K562 (cell line): ENCODE results near the gene MYO15B.

ENCODE experiments used
- CREBBP ChIP-seq: IDR thresholded peaks from one replicate; pipeline ENCODE4 v1.6.1; 2012; ENCODE audit warnings: low read depth, mild to moderate bottlenecking, control low read depth, inconsistent platforms, low read length
- CTCF ChIP-seq, 3 experiments: IDR thresholded peaks in 2 of 3; conservative IDR thresholded peaks in 1 of 3; 2 replicates each; pipeline ENCODE4 v1.5.1; 2011 to 2012; ENCODE audit warnings: low read length in 3 of 3, mild to moderate bottlenecking in 3 of 3, control low read depth in 2 of 3, improper control_type of control experiment in 1 of 3, inconsistent platforms in 1 of 3, low read depth in 1 of 3, mixed read lengths in 1 of 3, moderate library complexity in 1 of 3; ENCODE audit not compliant: insufficient read depth in 2 of 3
- E2F6 ChIP-seq, 2 experiments: IDR thresholded peaks; 2 replicates each; pipeline ENCODE4 v1.6.1; 2011; ENCODE audit warnings: borderline replicate concordance in 1 of 2, control low read depth in 1 of 2, low read depth in 1 of 2, low read length in 1 of 2, mild to moderate bottlenecking in 1 of 2, mixed read lengths in 1 of 2, moderate library complexity in 1 of 2; ENCODE audit not compliant: insufficient read depth in 1 of 2, insufficient read length in 1 of 2, poor library complexity in 1 of 2, severe bottlenecking in 1 of 2; ENCODE audit errors: extremely low read depth in 1 of 2
- SNAPC5 ChIP-seq: fragments of 250-450 bp; sonication (Bioruptor Pico); IDR thresholded peaks from 2 replicates; pipeline ENCODE4 v1.8.0; 2021; ENCODE audit warnings: moderate library complexity, mild to moderate bottlenecking, inconsistent platforms
- TAF1 ChIP-seq: IDR thresholded peaks from 2 replicates; pipeline ENCODE4 v1.6.1; 2011; ENCODE audit warnings: mild to moderate bottlenecking, low read length, moderate library complexity; ENCODE audit not compliant: insufficient read depth, control insufficient read depth, severe bottlenecking; ENCODE audit errors: extremely low read depth
- YBX1 ChIP-seq: fragments of 450-650 bp; IDR thresholded peaks from 2 replicates; pipeline ENCODE4 v1.7.1; 2016; ENCODE audit warnings: mild to moderate bottlenecking

GRCh38 chr17:75587675-75588595, at the start of gene MYO15B:
- no peak for TF ChIP-seq YBX1
- no peak for TF ChIP-seq E2F6 (IDR thresholded peaks at IDR 0.05; ENCODE audit: borderline replicate concordance in 1 of 2, extremely low read depth in 1 of 2, insufficient read depth in 1 of 2, insufficient read length in 1 of 2, low read depth in 1 of 2, low read length in 1 of 2, poor library complexity in 1 of 2, severe bottlenecking in 1 of 2)
- peak in 1 of 3 experiments; percentile 16; a peak in 2 of 6 replicates for TF ChIP-seq CTCF (IDR thresholded peaks at IDR 0.05 in 2 of 3, conservative IDR thresholded peaks at IDR 0.05 in 1 of 3; ENCODE audit: insufficient read depth in 2 of 3, low read depth in 1 of 3, low read length in 3 of 3)
- TF ChIP-seq SNAPC5 (CRISPR knock-in tag) = no peak
- TF ChIP-seq TAF1 = no peak
- TF ChIP-seq CREBBP = no peak
